Neuronal stem cell (in vitro differentiated cells): ENCODE data around the gene PHYH.

ENCODE experiments used
- DNase-seq: peaks from one replicate; pipeline ENCODE4 v3.0.0-alpha.2; 2013; ENCODE audit warnings: low spot score
- H2AFZ ChIP-seq: one replicate; pipeline ENCODE4 v1.6.1; 2013; ENCODE audit warnings: mild to moderate bottlenecking, low read length, inconsistent platforms
- H2AK5ac ChIP-seq: 2 replicates; pipeline ENCODE4 v1.6.1; 2013; ENCODE audit warnings: low read depth, mild to moderate bottlenecking, inconsistent platforms, low read length, moderate library complexity, mixed read lengths
- H2BK120ac ChIP-seq: 2 replicates; pipeline ENCODE4 v1.6.1; 2013; ENCODE audit warnings: low read depth, mild to moderate bottlenecking, inconsistent platforms, low read length, moderate library complexity, mixed read lengths
- H2BK12ac ChIP-seq: one replicate; pipeline ENCODE4 v1.6.1; 2013; ENCODE audit warnings: low read length, inconsistent platforms
- H2BK15ac ChIP-seq: 2 replicates; pipeline ENCODE4 v1.6.1; 2013; ENCODE audit warnings: mild to moderate bottlenecking, low read length, inconsistent platforms, mixed read lengths
- H2BK5ac ChIP-seq: one replicate; pipeline ENCODE4 v1.6.1; 2013; ENCODE audit warnings: inconsistent platforms, mild to moderate bottlenecking, low read length, moderate library complexity
- H3K14ac ChIP-seq: one replicate; pipeline ENCODE4 v1.6.1; 2013; ENCODE audit warnings: low read length, inconsistent platforms
- H3K18ac ChIP-seq: 2 replicates; pipeline ENCODE4 v1.6.1; 2013; ENCODE audit warnings: low read length, inconsistent platforms
- H3K23ac ChIP-seq: 2 replicates; pipeline ENCODE4 v1.6.1; 2013; ENCODE audit warnings: low read depth, mild to moderate bottlenecking, mixed read lengths, low read length, inconsistent platforms; ENCODE audit not compliant: poor library complexity
- H3K27ac ChIP-seq: replicated peaks from 3 replicates; pipeline ENCODE4 v1.5.1; 2013; ENCODE audit warnings: low read length, inconsistent platforms
- H3K27me3 ChIP-seq, 3 experiments: 2 replicates each; pipeline ENCODE4 v1.6.1; 2013; ENCODE audit warnings: low read length in 3 of 3, mild to moderate bottlenecking in 2 of 3, inconsistent platforms in 1 of 3, low read depth in 1 of 3, mixed read lengths in 1 of 3, moderate library complexity in 1 of 3; ENCODE audit not compliant: control insufficient read depth in 3 of 3, insufficient read depth in 3 of 3
- H3K36me3 ChIP-seq, 2 donors: replicated peaks in 1 of 2; 2 replicates each; pipeline ENCODE4 v1.6.1; 2013; ENCODE audit warnings: low read length in 2 of 2; ENCODE audit not compliant: control insufficient read depth in 2 of 2, insufficient read depth in 2 of 2
- H3K4ac ChIP-seq: 2 replicates; pipeline ENCODE4 v1.6.1; 2013; ENCODE audit warnings: inconsistent platforms, mild to moderate bottlenecking, low read length, moderate library complexity
- H3K4me1 ChIP-seq, 2 donors: 1 replicate in 1 of 2; 2 replicates in 1 of 2; pipeline ENCODE4 v1.6.1; 2013; ENCODE audit warnings: low read length in 2 of 2, low read depth in 1 of 2; ENCODE audit not compliant: control insufficient read depth in 2 of 2, insufficient read depth in 1 of 2
- H3K4me2 ChIP-seq: one replicate; pipeline ENCODE4 v1.6.1; 2013; ENCODE audit warnings: mild to moderate bottlenecking, low read length, inconsistent platforms; ENCODE audit not compliant: insufficient read depth, poor library complexity, severe bottlenecking
- H3K4me3 ChIP-seq, 2 donors: 2 replicates each; pipeline ENCODE4 v1.5.1; 2013; ENCODE audit warnings: low read length in 2 of 2, mild to moderate bottlenecking in 2 of 2, inconsistent platforms in 1 of 2, moderate library complexity in 1 of 2
- H3K79me1 ChIP-seq: one replicate; pipeline ENCODE4 v1.6.1; 2013; ENCODE audit warnings: low read depth, mild to moderate bottlenecking, inconsistent platforms, low read length, moderate library complexity
- H3K9ac ChIP-seq: one replicate; pipeline ENCODE4 v1.6.1; 2013; ENCODE audit warnings: mild to moderate bottlenecking, low read depth, low read length, inconsistent platforms; ENCODE audit not compliant: poor library complexity
- H3K9me3 ChIP-seq, 2 donors: replicated peaks in 1 of 2; 2 replicates each; pipeline versions ENCODE3 to v1.6.1; 2013; ENCODE audit warnings: low read length in 2 of 2, mild to moderate bottlenecking in 2 of 2, inconsistent platforms in 1 of 2, low read depth in 1 of 2, mixed read lengths in 1 of 2, moderate library complexity in 1 of 2; ENCODE audit not compliant: control insufficient read depth in 2 of 2, insufficient read depth in 1 of 2
- H4K8ac ChIP-seq: one replicate; pipeline ENCODE4 v1.6.1; 2013; ENCODE audit warnings: low read depth, mild to moderate bottlenecking, inconsistent platforms, low read length, moderate library complexity
- H4K91ac ChIP-seq: one replicate; pipeline ENCODE4 v1.6.1; 2013; ENCODE audit warnings: low read length, low read depth, mild to moderate bottlenecking, inconsistent platforms; ENCODE audit not compliant: poor library complexity
- WGBS, 2 donors: extraction: QIAGEN DNeasy Blood & Tissue Kit; methylation state at CpG; one replicate each; pipeline ENCODE4 v1.1.7; 2013; ENCODE audit warnings: missing lambda C conversion rate in 2 of 2, mixed read lengths in 1 of 2; ENCODE audit not compliant: insufficient read length in 2 of 2, insufficient replicate concordance in 1 of 2; ENCODE audit errors: extremely low coverage in 2 of 2; 5-methylcytosine and 5-hydroxymethylcytosine counted together

PHYH gene

GRCh38 chr10:13328613-13329012 lies 28.7 kb upstream of the PHYH start:
- no peak overlapping the region for H3K27ac ChIP-seq
- H3K36me3 ChIP-seq = peaks cover 34 to 99% of the 10 kb centered on the region in 2 donors
- no CpG with 5 or more reads among the region's 10 CpGs for WGBS, 2 donors

GRCh38 chr10:13328126-13328525 lies 28.3 kb upstream of the PHYH start:
- Histone ChIP-seq H3K79me1 (no peaks in the 10 kb centered on the region), H4K91ac (no peak overlapping the region), H3K9me3 (peaks cover 0 to 10% of the 10 kb centered on the region in 2 donors), H2BK15ac (no peak overlapping the region), H3K36me3 (peaks cover 34 to 99% of the 10 kb centered on the region in 2 donors), H3K23ac (no peak overlapping the region), H3K14ac (no peak overlapping the region), H2BK12ac (no peak overlapping the region), H2BK120ac (no peak overlapping the region), H2AK5ac (no peak overlapping the region), H4K8ac (no peak overlapping the region), H2AFZ (no peak overlapping the region), H3K4me3 (no peak overlapping the region), H3K4me2 (no peak overlapping the region), H3K27me3 (no peaks in the 10 kb centered on the region), H3K9ac (no peak overlapping the region), H3K18ac (no peak overlapping the region), H3K4me1 (peaks cover 0 to 5% of the 10 kb centered on the region in 2 donors), H2BK5ac (no peak overlapping the region), H3K4ac (no peak overlapping the region), H3K27ac (no peak overlapping the region)
- WGBS, 2 donors = no CpG with 5 or more reads among the region's 5 CpGs
- no peak for DNase-seq

More at GRCh38 chr10:13328613-13329012, 28.7 kb upstream of the PHYH start:
- Histone ChIP-seq H2BK120ac (no peak overlapping the region), H3K23ac (peak overlapping the region; percentile 34), H3K4me2 (no peak overlapping the region), H3K4me1 (peaks cover 0 to 5% of the 10 kb centered on the region in 2 donors), H2AK5ac (no peak overlapping the region), H2BK12ac (no peak overlapping the region), H3K9me3 (peaks cover 0 to 10% of the 10 kb centered on the region in 2 donors), H3K79me1 (no peaks in the 10 kb centered on the region), H3K18ac (no peak overlapping the region), H2BK5ac (no peak overlapping the region), H3K4ac (peak overlapping the region; percentile 91), H3K4me3 (peak overlapping the region in 1 of 2 donors; percentile 47), H3K9ac (no peak overlapping the region), H2AFZ (no peak overlapping the region), H3K27me3 (no peaks in the 10 kb centered on the region), H2BK15ac (no peak overlapping the region), H3K14ac (no peak overlapping the region), H4K8ac (no peak overlapping the region), H4K91ac (no peak overlapping the region)
- no peak for DNase-seq

- Histone ChIP-seq H2AK5ac (no peak overlapping the region), H2BK15ac (no peak overlapping the region), H3K79me1 (no peaks in the 10 kb centered on the region), H3K14ac (no peak overlapping the region), H3K4me3 (no peak overlapping the region), H2BK5ac (no peak overlapping the region), H2AFZ (no peak overlapping the region), H3K9ac (no peak overlapping the region), H3K27ac (no peak overlapping the region), H3K23ac (no peak overlapping the region), H3K18ac (no peak overlapping the region), H3K9me3 (peaks cover 0 to 10% of the 10 kb centered on the region in 2 donors), H4K91ac (no peak overlapping the region), H2BK12ac (no peak overlapping the region), H3K27me3 (no peaks in the 10 kb centered on the region), H3K36me3 (peaks cover 37 to 99% of the 10 kb centered on the region in 2 donors), H2BK120ac (no peak overlapping the region), H3K4ac (no peak overlapping the region), H3K4me1 (peaks cover 0 to 5% of the 10 kb centered on the region in 2 donors), H4K8ac (no peak overlapping the region), H3K4me2 (no peak overlapping the region)
- WGBS, 2 donors = no CpG with 5 or more reads among the region's 3 CpGs
- no peak for DNase-seq
Observed at GRCh38 chr10:13327534-13327933, 27.7 kb upstream of the PHYH start.

GRCh38 chr10:13322615-13323148 lies 22.8 kb upstream of the PHYH start:
- H3K4me2 ChIP-seq = no peak overlapping the region

More at GRCh38 chr10:13322615-13323148, 22.8 kb upstream of the PHYH start:
- Histone ChIP-seq H2BK5ac (no peak overlapping the region), H3K79me1 (no peaks in the 10 kb centered on the region), H3K18ac (no peak overlapping the region), H2BK15ac (no peak overlapping the region), H3K4ac (no peak overlapping the region), H3K9me3 (no peaks in the 10 kb centered on the region), H3K27me3 (no peaks in the 10 kb centered on the region), H3K4me3 (peak overlapping the region in 1 of 2 donors; percentile 30), H2AFZ (no peak overlapping the region), H3K4me1 (no peaks in the 10 kb centered on the region), H3K14ac (no peak overlapping the region), H3K27ac (no peak overlapping the region), H4K8ac (no peak overlapping the region), H2BK12ac (no peak overlapping the region), H3K36me3 (peaks cover 26 to 94% of the 10 kb centered on the region in 2 donors), H2BK120ac (no peak overlapping the region), H3K23ac (no peak overlapping the region), H3K9ac (no peak overlapping the region), H2AK5ac (no peak overlapping the region), H4K91ac (no peak overlapping the region)
- DNase-seq = no peak
- WGBS, 2 donors = no CpG with 5 or more reads among the region's 24 CpGs
